B cell (primary cell): Measurements from ENCODE around the gene CNTNAP4.

Source experiments
- CTCF ChIP-seq: fragments of 200-600 bp; IDR thresholded peaks from one replicate; pipeline ENCODE4 v1.8.0; 2022; ENCODE audit warnings: antibody characterized with exemption, mild to moderate bottlenecking
- EZH2 ChIP-seq: IDR thresholded peaks from 2 replicates; pipeline ENCODE4 v1.6.1; 2012; ENCODE audit warnings: borderline replicate concordance, low read depth, mild to moderate bottlenecking, moderate library complexity, low read length; ENCODE audit not compliant: insufficient read depth, poor library complexity, severe bottlenecking

GRCh38 chr16:76243620-76244019 lies 33.6 kb upstream of the CNTNAP4 start:
- TF ChIP-seq EZH2 (no peak), CTCF (no peak)
